Measurements from ENCODE around the gene TEX22. TPM values are rescaled to one million over a fixed set of nuclear protein-coding genes. Genes with fewer than 3 reads are reported as not detected.

The TEX22 gene
- total RNA-seq, 4 donors from 2014 or later: 0.41 TPM; not detected in 3

DNA sequence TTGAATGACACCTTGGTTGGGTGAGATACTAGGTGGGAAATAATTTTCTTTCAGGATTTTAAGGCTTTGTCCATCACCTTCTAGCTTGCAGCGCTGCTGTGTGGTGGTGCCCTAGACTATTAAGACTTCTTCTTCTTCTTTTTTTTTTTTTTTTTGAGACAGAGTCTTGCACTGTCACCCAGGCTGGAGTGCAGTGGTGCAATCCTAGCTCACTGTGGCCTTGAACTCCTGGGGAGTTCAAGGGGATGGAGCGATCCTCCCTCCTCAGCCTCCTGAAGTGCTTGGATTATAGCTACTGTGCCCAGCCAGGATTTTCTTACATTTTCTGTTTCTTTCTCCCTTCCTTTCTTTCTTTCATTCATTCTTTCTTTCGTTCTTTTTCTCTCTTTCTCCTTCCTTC, 11.0 kb downstream of the TEX22 start:
- no peaks in the 10 kb centered on the region for H3K36me3 ChIP-seq
- peaks cover 51% of the 10 kb centered on the region for H3K27me3 ChIP-seq
- TF ChIP-seq EP300 (IDR thresholded peaks at IDR 0.05; ENCODE audit: low read depth) (no peak), POLR2A (IDR thresholded peaks at IDR 0.05) (no peak), POLR2AphosphoS5 (IDR thresholded peaks at IDR 0.05) (no peak)
- TF ChIP-seq, protein P1, sequence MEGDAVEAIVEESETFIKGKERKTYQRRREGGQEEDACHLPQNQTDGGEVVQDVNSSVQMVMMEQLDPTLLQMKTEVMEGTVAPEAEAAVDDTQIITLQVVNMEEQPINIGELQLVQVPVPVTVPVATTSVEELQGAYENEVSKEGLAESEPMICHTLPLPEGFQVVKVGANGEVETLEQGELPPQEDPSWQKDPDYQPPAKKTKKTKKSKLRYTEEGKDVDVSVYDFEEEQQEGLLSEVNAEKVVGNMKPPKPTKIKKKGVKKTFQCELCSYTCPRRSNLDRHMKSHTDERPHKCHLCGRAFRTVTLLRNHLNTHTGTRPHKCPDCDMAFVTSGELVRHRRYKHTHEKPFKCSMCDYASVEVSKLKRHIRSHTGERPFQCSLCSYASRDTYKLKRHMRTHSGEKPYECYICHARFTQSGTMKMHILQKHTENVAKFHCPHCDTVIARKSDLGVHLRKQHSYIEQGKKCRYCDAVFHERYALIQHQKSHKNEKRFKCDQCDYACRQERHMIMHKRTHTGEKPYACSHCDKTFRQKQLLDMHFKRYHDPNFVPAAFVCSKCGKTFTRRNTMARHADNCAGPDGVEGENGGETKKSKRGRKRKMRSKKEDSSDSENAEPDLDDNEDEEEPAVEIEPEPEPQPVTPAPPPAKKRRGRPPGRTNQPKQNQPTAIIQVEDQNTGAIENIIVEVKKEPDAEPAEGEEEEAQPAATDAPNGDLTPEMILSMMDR (IDR thresholded peaks at IDR 0.05): no peak
- in situ Hi-C loops (cut with MboI; ENCODE audit: low pct_ligation_motif_present in 1 of 4, low pct_unique_long_range_greater_than_20kb in 1 of 4, low sequenced_read_pairs in 3 of 4): no loop called here
- H3K4me1 ChIP-seq: peaks cover 5 to 12% (median 8%) of the 10 kb centered on the region in 4 donors
- no peak overlapping the region for H3K4me3 ChIP-seq
- WGBS, 2 donors (ENCODE audit: low coverage in 1 of 2): 97% methylated on average over 3 of the region's 3 CpGs; no CpG with 5 or more reads in 1 of the 2 donors
- no peak overlapping the region for H3K27ac ChIP-seq
- no peaks in the 10 kb centered on the region for H3K9me3 ChIP-seq
- no peak for DNase-seq
- intact Hi-C loops (cut with DNase I; ENCODE audit: low total_unique reads): no loop called here

DNA sequence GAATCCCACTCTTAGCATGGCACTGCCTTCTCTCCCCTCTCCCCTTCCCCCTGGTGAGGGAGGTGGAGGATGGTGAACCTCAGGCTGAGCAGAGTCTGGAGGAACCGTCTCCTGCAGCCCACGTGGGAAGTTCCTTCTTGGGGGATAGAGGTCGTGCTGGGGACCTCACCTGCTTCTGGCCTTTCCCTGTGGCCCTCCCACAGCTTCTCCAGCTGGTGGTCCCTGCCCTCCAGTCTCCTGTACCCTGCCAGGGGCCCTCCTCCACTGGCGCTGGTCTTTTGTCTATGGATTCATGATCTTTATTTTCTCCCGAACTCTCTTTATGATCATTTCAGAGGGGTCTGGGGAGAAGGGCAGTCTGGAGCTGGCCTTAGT, 12.3 kb downstream of the TEX22 start:
- peaks cover 51% of the 10 kb centered on the region for H3K27me3 ChIP-seq
- H3K4me1 ChIP-seq: peaks cover 9 to 23% (median 14%) of the 10 kb centered on the region in 4 donors
- H3K9me3 ChIP-seq: no peaks in the 10 kb centered on the region
- WGBS, 2 donors (ENCODE audit: low coverage in 1 of 2): 33% methylated on average over 5 of the region's 5 CpGs; no CpG with 5 or more reads in 1 of the 2 donors
- in situ Hi-C loops (cut with MboI; ENCODE audit: low pct_ligation_motif_present in 1 of 4, low pct_unique_long_range_greater_than_20kb in 1 of 4, low sequenced_read_pairs in 3 of 4) (no loop called here), intact Hi-C loops (cut with DNase I; ENCODE audit: low total_unique reads) (no loop called here)
- no peaks in the 10 kb centered on the region for H3K36me3 ChIP-seq
- no peak for DNase-seq
- no peak overlapping the region for H3K27ac ChIP-seq
- TF ChIP-seq POLR2A (IDR thresholded peaks at IDR 0.05) (no peak), EP300 (IDR thresholded peaks at IDR 0.05; ENCODE audit: low read depth) (no peak), POLR2AphosphoS5 (IDR thresholded peaks at IDR 0.05) (no peak)
- TF ChIP-seq, protein P1 (IDR thresholded peaks at IDR 0.05): no peak
- peak overlapping the region in 2 of 4 donors; percentile 30 to 47 for H3K4me3 ChIP-seq

DNA sequence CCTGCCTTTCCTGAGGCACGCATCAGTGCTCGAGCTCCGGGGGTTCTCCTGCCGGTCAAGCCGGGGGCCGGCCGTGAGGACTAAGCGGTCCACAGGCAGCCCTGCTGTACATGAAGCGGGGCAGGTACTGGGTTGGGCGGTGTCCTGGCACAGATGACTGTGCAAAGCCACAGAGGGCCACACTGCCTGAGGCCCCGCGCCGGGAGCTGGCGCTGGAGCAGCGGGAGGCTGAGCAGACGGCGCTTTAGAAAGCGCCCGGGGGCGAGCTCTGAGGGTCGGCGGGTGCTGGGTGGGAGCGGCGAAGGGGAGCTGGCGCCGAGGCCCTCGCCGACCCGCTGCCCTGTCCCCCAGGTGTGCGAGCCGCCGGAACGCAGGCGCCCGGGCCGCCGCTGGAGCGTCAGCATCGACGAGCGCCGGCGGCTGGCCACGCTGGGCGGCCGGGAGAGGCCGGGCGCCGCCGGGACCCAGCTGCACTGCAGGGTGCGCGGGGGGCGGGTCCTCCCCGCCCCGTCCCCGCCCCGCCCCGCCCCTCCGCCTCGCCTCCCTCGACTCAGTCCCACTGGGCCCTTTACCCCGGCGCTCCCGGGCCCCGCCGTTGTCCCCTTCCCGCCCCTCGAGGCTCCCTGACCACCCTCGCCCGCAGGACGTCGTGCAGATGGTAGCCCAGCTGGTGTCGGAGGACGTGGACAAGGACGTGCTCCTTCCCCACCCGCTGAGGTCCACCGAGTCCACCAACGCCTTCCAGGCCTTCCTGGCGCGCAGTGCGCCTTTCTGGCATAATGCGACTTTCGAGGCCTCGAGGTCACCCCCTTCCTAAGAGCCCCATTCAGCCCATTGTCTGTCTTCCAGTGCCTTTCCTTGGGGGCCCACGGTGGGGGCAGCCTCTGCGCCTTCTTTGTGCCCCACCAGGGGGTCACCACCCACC, 12.9 kb downstream of the TEX22 start:
- peak; percentile 48 for DNase-seq
- no peaks in the 10 kb centered on the region for H3K9me3 ChIP-seq
- in situ Hi-C loops (cut with MboI; ENCODE audit: low pct_ligation_motif_present in 1 of 4, low pct_unique_long_range_greater_than_20kb in 1 of 4, low sequenced_read_pairs in 3 of 4) (no loop called here), intact Hi-C loops (cut with DNase I; ENCODE audit: low total_unique reads) (no loop called here)
- H3K36me3 ChIP-seq: no peaks in the 10 kb centered on the region
- peaks cover 51% of the 10 kb centered on the region for H3K27me3 ChIP-seq
- H3K4me3 ChIP-seq: peak overlapping the region in 3 of 4 donors; percentile 11 to 47 (median 30)
- no peak overlapping the region for H3K27ac ChIP-seq
- 9% methylated on average over 52 of the region's 86 CpGs; no CpG with 5 or more reads in 1 of the 2 donors for WGBS, 2 donors (ENCODE audit: low coverage in 1 of 2)
- peaks cover 9 to 23% (median 15%) of the 10 kb centered on the region in 4 donors for H3K4me1 ChIP-seq
- TF ChIP-seq POLR2AphosphoS5 (IDR thresholded peaks at IDR 0.05) (no peak), POLR2A (IDR thresholded peaks at IDR 0.05) (no peak), EP300 (IDR thresholded peaks at IDR 0.05; ENCODE audit: low read depth) (no peak)
- TF ChIP-seq, protein P1 (IDR thresholded peaks at IDR 0.05): no peak

DNA sequence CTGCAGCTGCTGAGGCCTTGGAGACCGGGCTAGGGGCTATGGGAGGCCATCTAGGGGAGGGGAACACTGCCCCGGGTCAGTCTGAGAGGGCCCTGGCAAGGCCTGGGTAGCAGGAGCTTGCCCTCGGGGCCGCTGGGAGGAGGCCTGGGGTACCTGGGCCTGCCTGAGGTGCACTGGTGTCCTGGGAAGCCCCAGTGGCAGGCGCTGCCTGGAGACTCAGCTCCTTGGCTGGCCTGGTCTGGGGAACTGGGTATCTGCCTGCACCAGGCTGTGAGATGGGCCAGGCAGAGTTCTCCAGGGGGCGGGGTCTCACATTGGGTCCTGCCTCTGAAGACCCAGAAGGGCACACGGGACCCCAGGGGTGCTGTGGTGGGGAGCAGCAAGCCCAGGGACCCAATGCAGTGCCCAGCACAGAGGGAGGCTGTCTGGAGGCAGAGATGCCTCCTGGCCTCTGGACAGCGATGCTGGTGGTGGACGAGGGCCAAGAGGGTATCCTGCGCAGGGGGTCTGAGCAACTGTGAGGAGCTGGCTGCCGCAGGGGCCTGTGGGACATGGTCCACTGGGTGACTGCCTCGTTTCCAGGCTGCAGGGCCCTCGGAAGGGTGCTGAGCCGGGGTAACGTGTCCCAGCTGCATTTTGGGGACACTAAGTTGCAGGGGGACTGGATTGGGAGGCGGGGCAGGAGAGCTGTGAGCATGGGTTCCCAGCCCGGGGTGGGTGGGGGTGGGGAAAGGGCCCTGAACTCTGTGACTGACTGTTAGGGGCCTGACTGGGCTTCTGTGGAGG, 13.8 kb downstream of the TEX22 start:
- Histone ChIP-seq H3K9me3 (no peaks in the 10 kb centered on the region), H3K36me3 (no peaks in the 10 kb centered on the region), H3K4me3 (no peak overlapping the region), H3K27me3 (peaks cover 51% of the 10 kb centered on the region), H3K27ac (no peak overlapping the region), H3K4me1 (peaks cover 9 to 23% (median 15%) of the 10 kb centered on the region in 4 donors)
- in situ Hi-C loops (cut with MboI; ENCODE audit: low pct_ligation_motif_present in 1 of 4, low pct_unique_long_range_greater_than_20kb in 1 of 4, low sequenced_read_pairs in 3 of 4) (no loop called here), intact Hi-C loops (cut with DNase I; ENCODE audit: low total_unique reads) (no loop called here)
- 72% methylated on average over 17 of the region's 17 CpGs; no CpG with 5 or more reads in 1 of the 2 donors for WGBS, 2 donors (ENCODE audit: low coverage in 1 of 2)
- TF ChIP-seq EP300 (IDR thresholded peaks at IDR 0.05; ENCODE audit: low read depth) (no peak), POLR2AphosphoS5 (IDR thresholded peaks at IDR 0.05) (no peak), POLR2A (IDR thresholded peaks at IDR 0.05) (no peak)
- TF ChIP-seq, protein P1 (IDR thresholded peaks at IDR 0.05): no peak
- DNase-seq: no peak
